Activated T-cell treated with anti-CD3 and anti-CD28 coated beads for 1 hour (primary cell): ENCODE results near the gene HOXD9.

Source experiments
- DNase-seq: peaks from one replicate; pipeline ENCODE4 v3.0.0-alpha.2; 2020; ENCODE audit warnings: low read depth

Gene HOXD9

DNA sequence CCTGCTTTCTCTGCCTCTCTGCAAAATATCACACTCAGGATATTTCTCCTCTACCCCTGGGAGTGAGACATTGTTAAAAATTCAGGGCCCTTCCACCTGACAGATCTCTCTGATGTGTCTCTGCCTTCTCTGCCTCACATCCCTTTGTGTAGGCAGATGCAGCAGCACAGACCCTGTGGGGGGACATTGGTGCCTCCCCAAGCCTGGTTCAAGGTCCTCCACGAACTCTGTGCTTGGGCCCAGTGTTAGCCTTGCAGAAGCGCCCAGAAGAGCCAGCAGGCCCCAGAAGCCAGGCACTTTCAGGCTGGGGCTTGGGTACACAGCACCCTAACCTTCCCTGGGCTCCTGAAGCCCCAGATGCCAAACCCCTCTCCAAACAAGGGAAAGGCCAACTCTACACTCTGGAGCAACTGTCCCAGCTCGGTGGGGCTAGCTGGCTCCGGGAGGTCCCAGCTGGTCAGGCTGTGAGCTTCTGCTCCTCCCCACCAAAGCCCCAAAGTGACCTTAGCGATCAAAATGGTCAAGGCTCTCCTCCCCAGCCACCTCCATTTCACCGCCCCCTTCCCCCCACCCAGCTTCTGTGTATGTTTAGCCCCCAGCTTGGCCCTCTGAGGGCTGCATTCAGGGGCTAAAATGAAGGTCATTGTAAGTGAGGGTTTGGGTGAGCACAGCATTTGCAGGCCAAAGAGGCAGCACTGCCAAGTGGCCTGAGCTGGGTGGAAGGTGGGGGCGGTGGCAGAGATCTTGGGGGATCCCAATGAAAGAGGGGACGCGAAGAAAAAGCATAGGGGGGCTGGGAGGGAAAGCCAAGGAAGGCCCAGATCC is 2.6 kb downstream of the HOXD9 start:
- DNase-seq, result no peak

DNA sequence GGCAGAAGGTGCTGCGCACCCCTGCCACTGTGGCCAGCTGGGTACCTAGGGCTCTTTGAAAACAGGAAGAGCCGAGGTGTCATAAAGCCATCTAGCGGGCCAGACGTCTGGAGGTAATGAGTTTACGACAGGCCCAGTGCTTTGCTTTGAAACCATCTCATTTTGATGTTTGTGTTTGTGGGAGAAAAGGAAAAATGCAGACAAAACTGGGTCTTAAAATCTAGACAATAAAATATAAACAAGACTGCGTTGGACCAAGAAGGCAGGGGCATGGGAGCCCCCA is 3.2 kb downstream of the HOXD9 start:
- no peak for DNase-seq

DNA sequence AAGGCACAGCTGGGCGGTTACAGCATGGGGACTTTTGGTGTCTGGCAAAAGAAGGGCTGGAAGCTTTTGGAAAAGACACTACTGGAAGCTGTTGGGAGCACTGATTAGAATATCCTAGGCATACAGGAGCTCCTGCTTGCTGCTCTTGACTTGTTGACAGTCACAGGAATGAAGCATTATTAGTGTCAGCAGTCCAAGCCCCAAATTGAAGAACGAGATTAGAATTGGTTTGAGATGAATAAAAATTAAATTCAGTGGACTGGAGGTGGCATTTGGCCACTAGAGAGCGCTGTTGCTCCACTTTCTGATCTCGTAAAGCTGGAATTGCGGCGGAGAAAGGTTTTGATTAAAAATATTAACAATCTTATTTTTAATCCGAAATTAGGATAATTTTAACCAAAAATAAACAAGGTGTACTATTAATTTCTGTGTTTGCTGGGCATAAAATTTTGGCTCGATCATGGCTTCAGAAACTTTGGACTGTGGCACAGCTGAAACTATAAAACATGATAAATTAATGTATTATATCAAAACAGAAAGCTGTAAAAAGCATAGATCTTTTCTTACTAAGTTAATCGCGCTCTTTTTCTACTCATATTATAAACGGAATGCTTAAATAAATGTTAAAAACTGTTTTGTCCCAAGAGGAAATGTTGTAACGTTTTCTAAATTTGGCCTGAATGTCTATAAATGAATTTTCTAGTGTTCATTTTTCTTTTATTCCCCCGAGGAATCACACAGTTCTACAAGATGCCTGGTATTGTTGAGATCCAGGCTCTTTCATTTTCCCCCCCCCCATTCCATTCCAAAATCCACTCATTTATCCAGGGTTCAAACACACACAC is 4.6 kb downstream of the HOXD9 start:
- DNase-seq, result peak; percentile 67

GRCh38 chr2:176127774-176128072 is 5.2 kb downstream of the HOXD9 start:
- DNase-seq, result no peak

DNA sequence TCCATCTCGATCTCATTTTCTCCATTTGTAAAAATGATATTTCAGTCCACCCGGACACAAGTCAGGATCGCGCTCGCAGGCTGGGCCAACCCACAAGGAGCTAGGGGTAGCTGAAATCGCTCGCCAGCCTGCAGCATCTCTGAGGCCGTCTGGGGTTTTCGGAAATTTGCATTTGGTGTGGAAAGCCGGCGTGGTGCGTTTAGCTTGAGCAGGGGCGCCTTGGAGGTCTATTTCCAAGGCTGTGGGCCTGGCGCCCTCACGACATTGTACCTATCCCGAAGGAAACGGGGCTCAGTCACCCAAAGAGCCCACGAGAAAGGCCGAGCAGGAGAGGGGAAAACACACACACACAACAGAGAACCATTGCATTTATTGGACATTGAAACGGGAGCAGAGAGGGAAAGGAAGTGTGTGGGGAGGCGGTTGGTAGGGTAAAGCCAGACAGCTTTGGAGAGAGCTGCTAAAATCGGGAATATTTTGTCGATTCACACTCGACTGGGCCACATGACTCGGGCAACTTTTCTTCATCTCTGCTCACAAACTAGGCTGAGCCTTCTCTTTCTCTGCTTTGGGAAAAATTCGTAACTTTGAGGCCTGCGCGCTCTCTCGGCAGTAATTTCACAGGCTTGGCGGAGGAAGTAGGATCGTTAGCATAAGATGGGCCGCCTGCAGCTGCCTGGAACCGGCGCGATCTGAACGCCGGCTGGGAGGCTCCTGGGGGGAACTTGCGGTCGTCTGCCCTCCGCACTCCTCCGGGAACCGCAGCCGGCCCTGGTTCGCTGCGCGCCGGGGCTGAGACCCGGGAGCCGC is 5.9 kb downstream of the HOXD9 start:
- DNase-seq, result no peak

DNA sequence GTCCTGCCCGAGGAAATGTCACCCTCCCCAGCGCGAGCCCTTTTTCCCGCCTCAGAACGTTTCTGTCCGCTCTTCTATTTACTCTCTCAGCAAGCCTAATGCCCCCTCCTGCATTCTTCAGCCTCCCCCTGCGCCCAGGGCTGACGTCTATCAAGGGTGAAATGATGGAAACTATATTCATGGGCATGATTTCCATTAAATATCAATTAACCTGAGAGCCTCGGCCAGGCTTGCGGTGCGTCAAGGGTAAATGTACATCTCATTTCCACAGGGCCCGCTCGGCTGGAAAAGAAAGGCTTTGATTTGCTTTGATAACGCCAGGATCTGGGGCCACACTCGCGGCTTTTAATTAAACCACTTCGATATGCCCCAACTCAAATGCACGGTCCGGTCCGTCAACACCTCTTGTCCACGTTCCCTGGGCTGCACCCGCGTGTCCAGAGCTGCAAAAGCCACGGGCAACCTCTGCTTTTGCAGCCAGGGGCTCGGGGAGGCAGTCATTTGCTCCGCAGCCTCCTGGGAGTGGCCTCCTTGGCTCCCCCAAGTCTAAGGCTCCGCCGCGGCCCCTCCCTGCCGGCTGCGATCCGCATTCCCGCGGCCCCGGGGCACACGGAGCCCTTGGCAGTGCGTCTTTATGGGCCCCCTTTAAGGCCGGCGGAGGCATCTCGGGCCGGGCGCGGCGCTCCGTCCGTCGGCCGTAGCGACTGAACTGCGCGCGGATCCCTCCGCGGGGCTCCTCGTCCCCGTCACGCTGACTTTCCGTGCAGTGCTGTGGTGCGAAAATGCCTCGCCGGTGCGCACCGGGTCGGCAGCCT is 6.7 kb downstream of the HOXD9 start, which contains the start of gene HOXD8:
Gene HOXD8 (plus strand): TSS at position 724 of the 815 bp plus-strand sequence. CDS start 662 bp downstream, outside the sequence.
- no peak for DNase-seq

- DNase-seq, result no peak
Measured at GRCh38 chr2:176129813-176130146, 7.3 kb downstream of the HOXD9 start.

- DNase-seq, result no peak
Measured at GRCh38 chr2:176130147-176130956, 7.8 kb downstream of the HOXD9 start.

- DNase-seq, result no peak
Measured at GRCh38 chr2:176130957-176131847, 8.7 kb downstream of the HOXD9 start.

DNA sequence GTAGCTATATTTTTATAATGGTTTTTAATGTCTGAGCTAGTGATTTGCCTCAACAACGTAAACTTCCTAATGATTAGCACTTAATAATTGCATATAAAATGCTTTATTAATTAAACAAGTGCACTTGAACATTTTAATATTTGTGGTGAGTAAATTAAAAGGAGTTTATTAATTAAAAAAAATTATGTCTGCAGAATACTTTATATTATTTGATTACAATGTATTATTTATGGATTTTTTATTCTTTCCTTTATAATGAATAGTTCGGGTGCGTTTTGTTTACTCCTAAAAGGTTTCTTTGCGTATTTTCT is 9.3 kb downstream of the HOXD9 start:
- no peak for DNase-seq

DNA sequence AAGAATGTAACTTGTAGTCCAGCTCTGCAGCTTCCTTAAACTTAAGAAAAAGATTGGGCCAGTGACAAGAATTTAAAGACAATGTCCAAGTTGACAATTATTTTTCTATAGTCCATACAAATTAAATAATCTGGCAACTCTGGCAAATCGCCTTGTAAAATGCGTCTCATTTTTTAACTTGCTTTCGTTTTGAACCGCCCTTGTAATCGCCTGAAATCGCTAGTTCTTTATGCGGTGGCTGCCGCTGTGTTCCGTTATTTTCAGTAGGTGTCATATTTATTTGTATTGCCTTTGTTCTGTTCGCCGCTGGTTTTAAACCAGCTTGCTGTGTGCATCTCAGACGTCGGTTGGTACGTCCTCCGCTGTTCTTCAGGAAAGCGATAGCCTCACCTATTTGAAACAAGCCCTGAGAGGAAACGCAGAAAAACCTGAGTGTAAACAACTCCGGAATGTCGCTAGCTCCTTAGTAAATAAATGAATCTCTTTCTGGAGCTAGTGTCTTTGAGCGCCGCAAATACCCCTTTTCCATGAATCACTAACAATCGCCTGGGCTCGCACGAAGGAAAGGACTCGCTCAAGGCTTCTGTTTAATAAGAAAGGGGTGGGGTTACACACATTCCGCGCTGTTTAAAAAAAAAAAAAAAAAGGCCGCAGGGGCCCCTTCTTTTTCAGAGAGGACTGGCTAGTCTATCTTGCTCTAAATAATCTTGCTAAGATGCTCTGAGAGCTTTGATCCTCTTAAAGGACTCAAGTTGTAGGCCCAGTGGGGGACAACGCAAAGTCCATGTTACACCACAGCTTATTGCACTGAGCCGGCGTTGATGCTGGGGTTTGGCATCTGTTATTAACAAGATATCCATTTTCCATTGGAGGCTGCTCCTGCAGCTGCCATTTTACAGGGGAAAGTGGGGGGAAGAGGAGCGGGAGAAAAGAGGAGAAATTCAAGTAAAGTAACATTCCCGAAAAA is 10.0 kb downstream of the HOXD9 start:
- no peak for DNase-seq

- DNase-seq, result no peak
Measured at GRCh38 chr2:176133389-176133788, 10.9 kb downstream of the HOXD9 start.

DNA sequence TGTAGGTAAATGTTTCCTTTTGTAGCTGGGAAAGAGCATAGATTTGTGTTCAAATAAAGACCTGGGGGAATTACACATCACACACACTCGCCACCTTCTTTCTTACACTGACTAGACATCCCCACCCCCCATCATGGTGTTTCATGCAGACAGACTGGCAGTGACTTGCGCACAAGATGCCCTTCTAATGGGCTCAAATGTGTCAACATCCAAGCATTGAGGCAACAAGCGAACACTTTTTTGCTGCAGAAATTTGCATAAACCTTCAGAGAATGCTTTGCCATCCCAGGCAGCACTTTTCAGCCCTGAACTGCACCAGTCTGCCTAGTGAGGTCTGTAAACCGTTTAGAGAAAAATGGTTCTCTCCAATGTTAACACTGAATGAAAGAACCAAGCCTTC is 11.5 kb downstream of the HOXD9 start:
- DNase-seq, result no peak

DNA sequence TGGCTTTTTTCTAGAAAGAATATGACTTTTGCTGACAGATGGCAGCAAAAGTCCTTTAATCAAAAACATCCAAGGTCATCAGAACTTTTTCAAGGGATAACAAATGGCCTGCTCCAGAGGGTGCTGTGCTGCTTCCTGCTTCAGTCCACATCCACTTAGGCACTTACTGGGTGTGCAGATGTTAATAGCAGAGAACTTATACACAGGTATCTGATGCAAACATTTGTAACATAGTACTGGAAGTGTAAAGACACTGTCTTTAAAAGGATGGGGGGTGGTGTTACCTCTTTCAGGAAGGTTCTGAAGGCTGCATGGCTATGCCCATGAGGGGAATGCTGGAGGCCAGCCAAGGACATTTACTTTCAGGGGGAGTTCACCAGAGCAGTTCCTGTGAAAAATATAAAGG is 12.5 kb downstream of the HOXD9 start:
- no peak for DNase-seq

- DNase-seq, result no peak
Measured at GRCh38 chr2:176136374-176137251, 14.1 kb downstream of the HOXD9 start.

- no peak for DNase-seq
Measured at GRCh38 chr2:176137252-176137580, 14.7 kb downstream of the HOXD9 start.

- DNase-seq, result no peak
Measured at GRCh38 chr2:176137906-176138305, 15.4 kb downstream of the HOXD9 start.

DNA sequence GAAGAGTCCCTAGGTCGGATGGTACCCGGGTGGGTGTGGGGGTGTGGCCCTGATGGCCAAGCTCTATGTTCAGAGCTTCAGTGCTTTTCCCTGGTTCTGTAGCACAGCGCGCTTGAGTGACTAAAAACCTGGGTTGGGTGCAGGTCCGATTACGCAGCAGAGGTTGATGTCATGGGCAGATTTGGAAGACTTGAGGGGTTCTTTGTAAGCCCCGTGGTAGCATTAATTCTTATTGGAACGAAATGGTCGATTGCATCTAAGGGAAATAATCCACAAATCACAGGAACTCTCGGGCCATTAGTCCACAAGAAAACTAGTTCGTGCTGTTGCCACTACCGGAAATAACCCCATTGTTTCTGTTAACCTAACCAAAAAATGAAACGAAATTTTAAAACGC is 16.0 kb downstream of the HOXD9 start:
- DNase-seq, result no peak
